Gastroesophageal sphincter (tissue), 3 donors: Measurements from ENCODE around the gene METRN.
A peak's percentile ranks its signal among the peaks of the same experiment; 100 is the strongest.

Source experiments
- EP300 ChIP-seq: sonication (generic); formaldehyde crosslinking; IDR thresholded peaks from one replicate; pipeline ENCODE4 v1.6.1; 2017; ENCODE audit warnings: antibody characterized with exemption, mild to moderate bottlenecking
- POLR2A ChIP-seq, 2 donors: fragments of 450-650 bp; IDR thresholded peaks; one replicate each; pipeline ENCODE4 v1.6.1; 2017; ENCODE audit warnings: antibody characterized with exemption in 2 of 2, mild to moderate bottlenecking in 2 of 2, moderate library complexity in 1 of 2
- POLR2AphosphoS5 ChIP-seq: sonication (generic); formaldehyde crosslinking; IDR thresholded peaks from one replicate; pipeline ENCODE4 v1.6.1; 2017; ENCODE audit warnings: antibody characterized with exemption
- TF ChIP-seq, protein P1 (sequence below), 4 experiments: fragments of 200-600 bp in 2 of 4; fragments of 450-650 bp in 2 of 4; sonication (generic) in 1 of 4; IDR thresholded peaks; one replicate each; pipeline ENCODE4 v1.5.1; 2017 to 2019; ENCODE audit warnings: antibody characterized with exemption in 4 of 4, mild to moderate bottlenecking in 2 of 4, moderate library complexity in 2 of 4

DNA sequence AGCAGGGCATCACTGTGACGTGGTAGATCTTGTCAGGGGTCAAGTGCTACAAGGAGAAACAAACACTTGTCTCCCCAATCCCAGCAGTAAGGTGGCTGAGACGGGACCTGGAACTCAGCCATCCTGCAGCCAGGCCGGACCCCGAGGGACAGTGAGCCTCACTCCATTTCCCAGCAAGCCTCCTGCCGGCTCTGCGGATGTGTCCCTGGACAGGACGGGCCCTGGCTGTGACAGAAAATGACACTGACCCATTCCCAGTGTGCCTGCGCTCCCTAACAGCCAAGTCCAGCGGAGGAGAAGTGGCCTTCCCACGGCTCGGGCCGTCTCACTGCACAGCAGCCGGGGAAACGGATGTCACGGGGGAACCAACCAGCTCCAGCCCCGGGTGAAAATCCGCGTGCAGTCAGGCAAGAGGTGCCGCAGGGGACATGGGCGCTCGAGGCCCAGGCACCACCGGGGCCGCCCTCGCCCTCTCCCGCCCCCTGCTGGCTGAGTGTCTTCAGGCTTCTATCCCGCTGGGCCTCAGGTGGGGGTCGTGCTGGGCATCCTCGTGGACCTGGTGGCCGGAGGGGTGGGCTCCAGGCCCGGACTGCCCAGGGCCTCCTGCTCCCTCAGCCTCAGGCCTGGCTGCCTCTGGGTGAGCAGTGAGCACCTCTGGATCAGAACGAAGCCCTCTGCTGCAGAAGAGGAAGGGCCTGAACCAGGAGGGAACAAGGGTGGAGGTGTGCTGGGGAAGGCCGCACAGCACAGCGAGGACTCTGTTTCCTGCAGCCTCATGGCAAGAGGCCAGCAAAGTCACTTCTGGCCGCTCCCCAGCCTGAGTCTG, 18.7 kb downstream of the METRN start:
- TF ChIP-seq, protein P1, sequence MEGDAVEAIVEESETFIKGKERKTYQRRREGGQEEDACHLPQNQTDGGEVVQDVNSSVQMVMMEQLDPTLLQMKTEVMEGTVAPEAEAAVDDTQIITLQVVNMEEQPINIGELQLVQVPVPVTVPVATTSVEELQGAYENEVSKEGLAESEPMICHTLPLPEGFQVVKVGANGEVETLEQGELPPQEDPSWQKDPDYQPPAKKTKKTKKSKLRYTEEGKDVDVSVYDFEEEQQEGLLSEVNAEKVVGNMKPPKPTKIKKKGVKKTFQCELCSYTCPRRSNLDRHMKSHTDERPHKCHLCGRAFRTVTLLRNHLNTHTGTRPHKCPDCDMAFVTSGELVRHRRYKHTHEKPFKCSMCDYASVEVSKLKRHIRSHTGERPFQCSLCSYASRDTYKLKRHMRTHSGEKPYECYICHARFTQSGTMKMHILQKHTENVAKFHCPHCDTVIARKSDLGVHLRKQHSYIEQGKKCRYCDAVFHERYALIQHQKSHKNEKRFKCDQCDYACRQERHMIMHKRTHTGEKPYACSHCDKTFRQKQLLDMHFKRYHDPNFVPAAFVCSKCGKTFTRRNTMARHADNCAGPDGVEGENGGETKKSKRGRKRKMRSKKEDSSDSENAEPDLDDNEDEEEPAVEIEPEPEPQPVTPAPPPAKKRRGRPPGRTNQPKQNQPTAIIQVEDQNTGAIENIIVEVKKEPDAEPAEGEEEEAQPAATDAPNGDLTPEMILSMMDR (IDR thresholded peaks at IDR 0.05) = peak in 1 of 4 experiments; percentile 34
- TF ChIP-seq EP300 = no peak
- TF ChIP-seq POLR2AphosphoS5 = no peak
- TF ChIP-seq POLR2A (IDR thresholded peaks at IDR 0.05) = no peak
